CD4-positive, alpha-beta memory T cell (primary cell): ENCODE results near the gene SMCR8. TPM values are rescaled to one million over a fixed set of nuclear protein-coding genes. Genes with fewer than 3 reads are reported as not detected.

Experiments
- CTCF ChIA-PET: fragments of 350-600 bp; sonication (Branson Sonifier 250); formaldehyde crosslinking; loops from one replicate; lab custom pipeline; 2021; ENCODE audit warnings: inconsistent platforms; ENCODE audit not compliant: partially characterized antibody; lab: Charles Lee
- POLR2A ChIA-PET: fragments of 350-600 bp; sonication (Branson Sonifier 250); formaldehyde crosslinking; loops from one replicate; lab custom pipeline; 2021; ENCODE audit not compliant: partially characterized antibody; lab: Charles Lee
- DNase-seq, 5 donors: peaks; one replicate each; pipeline versions ENCODE4 v3.0.0 to v3.0.0-alpha.2; 2020 to 2022; ENCODE audit warnings: mixed read lengths in 1 of 5
- H3K27ac ChIP-seq: one replicate; pipeline ENCODE4 v1.7.0; 2013; ENCODE audit warnings: low read depth, low read length
- H3K27me3 ChIP-seq: 2 replicates; pipeline ENCODE4 v1.7.0; 2013; ENCODE audit warnings: mild to moderate bottlenecking, low read length, moderate library complexity; ENCODE audit not compliant: insufficient read depth
- H3K36me3 ChIP-seq: 2 replicates; pipeline ENCODE4 v1.7.0; 2013; ENCODE audit warnings: mild to moderate bottlenecking, low read length, moderate library complexity; ENCODE audit not compliant: insufficient read depth
- H3K4me1 ChIP-seq: 2 replicates; pipeline ENCODE4 v1.7.0; 2013; ENCODE audit warnings: mild to moderate bottlenecking, low read length, moderate library complexity; ENCODE audit not compliant: insufficient read depth
- H3K4me3 ChIP-seq, 2 donors: one replicate each; pipeline ENCODE4 v1.7.0; 2013; ENCODE audit warnings: low read length in 2 of 2, mild to moderate bottlenecking in 1 of 2
- H3K9me3 ChIP-seq, 2 donors: one replicate each; pipeline ENCODE4 v1.7.0; 2013; ENCODE audit warnings: low read length in 2 of 2, control low read depth in 1 of 2; ENCODE audit not compliant: control insufficient read depth in 1 of 2
- H3K27ac Mint-ChIP-seq, 7 donors: one replicate each; pipeline ENCODE4 v1.8.0; 2020 to 2021; ENCODE audit warnings: mixed read lengths in 7 of 7, mild to moderate bottlenecking in 6 of 7, inconsistent platforms in 3 of 7, moderate library complexity in 3 of 7
- H3K27me3 Mint-ChIP-seq, 2 donors: one replicate each; pipeline ENCODE4 v1.8.0; 2020 to 2021; ENCODE audit warnings: mixed read lengths in 2 of 2
- H3K36me3 Mint-ChIP-seq, 2 donors: one replicate each; pipeline ENCODE4 v1.8.0; 2020 to 2021; ENCODE audit warnings: mixed read lengths in 2 of 2, inconsistent platforms in 1 of 2, mild to moderate bottlenecking in 1 of 2
- H3K4me1 Mint-ChIP-seq, 4 donors: one replicate each; pipeline ENCODE4 v1.8.0; 2020 to 2021; ENCODE audit warnings: mixed read lengths in 4 of 4, mild to moderate bottlenecking in 1 of 4
- H3K4me3 Mint-ChIP-seq, 8 donors: one replicate each; pipeline ENCODE4 v1.8.0; 2020 to 2021; ENCODE audit warnings: mixed read lengths in 8 of 8, mild to moderate bottlenecking in 7 of 8, moderate library complexity in 6 of 8, inconsistent platforms in 3 of 8
- H3K9me3 Mint-ChIP-seq, 8 donors: one replicate each; pipeline ENCODE4 v1.8.0; 2020 to 2021; ENCODE audit warnings: mixed read lengths in 8 of 8, mild to moderate bottlenecking in 5 of 8, inconsistent platforms in 3 of 8, moderate library complexity in 1 of 8
- intact Hi-C: fragments of 100-400 bp; cut with micrococcal nuclease; formaldehyde crosslinking; loops from one replicate; pipeline ENCODE4 v1.15.1; 2023
- polyA plus RNA-seq, 2 donors: library from polyadenylated mRNA; unstranded; fragments of 300-500 nt; fragmentation: Illumina TruSeq; gene quantifications; one replicate each; pipeline ENCODE4 v1.2.3, GENCODE V29; 2021
- total RNA-seq, 2 experiments: library from RNA; stranded (reverse); gene quantifications; one replicate each; pipeline ENCODE4 v1.2.3, GENCODE V29; 2021

SMCR8 gene
- total and polyA plus RNA-seq, 4 experiments from 2014 or later = 0.47 to 51.3 (median 27.4) TPM

- peaks cover 61% of the 10 kb centered on the region for H3K36me3 ChIP-seq
- Mint-ChIP-seq H3K4me3 (no peak overlapping the region), H3K36me3 (peaks cover 32 to 79% of the 10 kb centered on the region in 2 donors)
Measured at GRCh38 chr17:18323507-18324139, 8.5 kb downstream of the SMCR8 start.

GRCh38 chr17:18324140-18325050, 9.3 kb downstream of the SMCR8 start:
- Mint-ChIP-seq H3K4me3 (peak overlapping the region in 1 of 8 donors; percentile 58), H3K9me3 (peaks cover 0 to 2% (median 0%) of the 10 kb centered on the region in 8 donors), H3K4me1 (peaks cover 17 to 40% (median 26%) of the 10 kb centered on the region in 4 donors), H3K27ac (no peak overlapping the region), H3K27me3 (no peaks in the 10 kb centered on the region), H3K36me3 (peaks cover 36 to 77% of the 10 kb centered on the region in 2 donors)
- intact Hi-C loops = no loop called here
- no peak overlapping the region for H3K4me3 ChIP-seq
- ChIA-PET CTCF (no interaction called here), POLR2A (interaction anchor here (0.8 kb wide), 1 partner anchor 9 kb away, joined by 3 read pairs; the partner anchor contains the start of genes SMCR8 and TOP3A)
- H3K27ac ChIP-seq = no peak overlapping the region
- H3K27me3 ChIP-seq = no peaks in the 10 kb centered on the region
- H3K9me3 ChIP-seq = no peaks in the 10 kb centered on the region
- DNase-seq = no peak
- H3K36me3 ChIP-seq = peaks cover 54% of the 10 kb centered on the region
- H3K4me1 ChIP-seq = peaks cover 18% of the 10 kb centered on the region

More at GRCh38 chr17:18323507-18324139, 8.5 kb downstream of the SMCR8 start:
- Mint-ChIP-seq H3K9me3 (no peaks in the 10 kb centered on the region), H3K4me1 (peaks cover 24 to 47% (median 34%) of the 10 kb centered on the region in 4 donors), H3K27me3 (no peaks in the 10 kb centered on the region), H3K27ac (no peak overlapping the region)
- ChIA-PET CTCF (no interaction called here), POLR2A (interaction anchor here (0.8 kb wide), 1 partner anchor 9 kb away, joined by 3 read pairs; the partner anchor contains the start of genes SMCR8 and TOP3A)
- no peak for DNase-seq
- Histone ChIP-seq H3K4me3 (no peak overlapping the region), H3K9me3 (no peaks in the 10 kb centered on the region), H3K27me3 (no peaks in the 10 kb centered on the region), H3K27ac (no peak overlapping the region), H3K4me1 (peaks cover 26% of the 10 kb centered on the region)
- intact Hi-C loops = no loop called here

GRCh38 chr17:18326039-18326438, 10.9 kb downstream of the SMCR8 start:
- H3K27ac Mint-ChIP-seq = no peak overlapping the region
- CTCF ChIA-PET = no interaction called here
- peaks cover 0 to 2% (median 0%) of the 10 kb centered on the region in 8 donors for H3K9me3 Mint-ChIP-seq

GRCh38 chr17:18326572-18326971, 11.5 kb downstream of the SMCR8 start:
- no peaks in the 10 kb centered on the region for H3K9me3 ChIP-seq
- Mint-ChIP-seq H3K4me1 (peaks cover 8 to 23% (median 11%) of the 10 kb centered on the region in 4 donors), H3K36me3 (peaks cover 35 to 72% of the 10 kb centered on the region in 2 donors), H3K27ac (peak overlapping the region in 2 of 7 donors; percentile 18 to 69), H3K27me3 (no peaks in the 10 kb centered on the region), H3K9me3 (peaks cover 0 to 2% (median 0%) of the 10 kb centered on the region in 8 donors), H3K4me3 (no peak overlapping the region)
- no peak for DNase-seq
- no peak overlapping the region for H3K27ac ChIP-seq
- no peaks in the 10 kb centered on the region for H3K27me3 ChIP-seq
- no peak overlapping the region for H3K4me3 ChIP-seq
- ChIA-PET POLR2A (no interaction called here), CTCF (no interaction called here)
- H3K36me3 ChIP-seq = peaks cover 39% of the 10 kb centered on the region
- peaks cover 3% of the 10 kb centered on the region for H3K4me1 ChIP-seq
- intact Hi-C loops = no loop called here

More at GRCh38 chr17:18326039-18326438, 10.9 kb downstream of the SMCR8 start:
- POLR2A ChIA-PET = no interaction called here
- H3K36me3 Mint-ChIP-seq = peaks cover 36 to 73% of the 10 kb centered on the region in 2 donors
- DNase-seq = no peak
- no peaks in the 10 kb centered on the region for H3K9me3 ChIP-seq
- no peak overlapping the region for H3K4me3 Mint-ChIP-seq
- peaks cover 2% of the 10 kb centered on the region for H3K4me1 ChIP-seq
- intact Hi-C loops = no loop called here
- H3K27ac ChIP-seq = no peak overlapping the region
- H3K27me3 ChIP-seq = no peaks in the 10 kb centered on the region
- H3K27me3 Mint-ChIP-seq = no peaks in the 10 kb centered on the region
- no peak overlapping the region for H3K4me3 ChIP-seq
- H3K4me1 Mint-ChIP-seq = peaks cover 8 to 23% (median 11%) of the 10 kb centered on the region in 4 donors
- H3K36me3 ChIP-seq = peaks cover 40% of the 10 kb centered on the region

GRCh38 chr17:18327093-18327492, 12.0 kb downstream of the SMCR8 start:
- Mint-ChIP-seq H3K36me3 (peaks cover 32 to 75% of the 10 kb centered on the region in 2 donors), H3K9me3 (peaks cover 0 to 2% (median 0%) of the 10 kb centered on the region in 8 donors), H3K4me3 (no peak overlapping the region), H3K4me1 (peaks cover 11 to 25% (median 15%) of the 10 kb centered on the region in 4 donors), H3K27me3 (no peaks in the 10 kb centered on the region), H3K27ac (no peak overlapping the region)
- intact Hi-C loops = no loop called here
- Histone ChIP-seq H3K9me3 (no peaks in the 10 kb centered on the region), H3K4me3 (no peak overlapping the region), H3K27ac (no peak overlapping the region), H3K4me1 (peaks cover 8% of the 10 kb centered on the region), H3K27me3 (no peaks in the 10 kb centered on the region), H3K36me3 (peaks cover 39% of the 10 kb centered on the region)
- ChIA-PET CTCF (no interaction called here), POLR2A (no interaction called here)
- no peak for DNase-seq

- no peak for DNase-seq
- peaks cover 32 to 74% of the 10 kb centered on the region in 2 donors for H3K36me3 Mint-ChIP-seq
- POLR2A ChIA-PET = no interaction called here
Measured at GRCh38 chr17:18327556-18327955, 12.5 kb downstream of the SMCR8 start.

More at GRCh38 chr17:18327556-18327955, 12.5 kb downstream of the SMCR8 start:
- H3K27ac ChIP-seq = no peak overlapping the region
- H3K4me3 Mint-ChIP-seq = no peak overlapping the region
- peaks cover 34% of the 10 kb centered on the region for H3K36me3 ChIP-seq
- H3K4me1 Mint-ChIP-seq = peaks cover 14 to 30% (median 18%) of the 10 kb centered on the region in 4 donors
- peak overlapping the region in 1 of 7 donors; percentile 32 for H3K27ac Mint-ChIP-seq
- no peaks in the 10 kb centered on the region for H3K27me3 ChIP-seq
- peaks cover 0 to 2% (median 0%) of the 10 kb centered on the region in 8 donors for H3K9me3 Mint-ChIP-seq
- H3K4me1 ChIP-seq = peaks cover 13% of the 10 kb centered on the region
- H3K9me3 ChIP-seq = no peaks in the 10 kb centered on the region
- no peaks in the 10 kb centered on the region for H3K27me3 Mint-ChIP-seq
- no peak overlapping the region for H3K4me3 ChIP-seq
- intact Hi-C loops = no loop called here
- CTCF ChIA-PET = no interaction called here
